ENCODE data around the gene GABARAPL2.

DNA sequence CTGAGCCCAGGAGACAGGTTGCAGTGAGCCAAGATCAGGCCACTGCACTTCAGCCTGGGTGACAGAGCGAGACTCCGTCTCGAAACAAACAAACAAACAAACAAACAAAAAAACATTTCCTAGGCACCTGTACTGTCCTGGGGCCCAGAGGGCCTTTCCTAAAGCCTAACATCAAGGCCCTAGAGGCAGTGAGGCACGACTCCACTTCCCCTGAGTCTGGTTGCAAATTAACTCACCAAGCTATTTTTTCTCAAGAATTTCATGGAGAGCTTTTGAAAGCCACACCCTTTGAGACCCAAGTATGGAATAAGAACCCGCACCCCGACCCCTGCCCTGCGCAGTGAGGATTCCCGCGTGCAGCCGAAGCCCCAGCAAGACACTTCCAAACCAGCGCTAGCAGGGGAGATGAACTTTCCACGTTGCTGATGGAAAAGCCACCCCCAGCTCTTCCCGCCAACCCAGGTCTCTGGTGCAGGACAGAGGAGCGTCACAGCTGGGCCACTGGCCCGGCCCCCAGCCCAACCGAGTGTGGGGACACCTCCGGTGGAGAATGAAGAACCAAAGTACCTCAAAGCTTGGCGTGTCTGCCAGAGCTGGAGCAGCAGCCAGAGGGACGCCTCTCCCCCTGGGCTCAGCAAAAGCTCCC, 31.5 kb upstream of the GABARAPL2 start:
- TF ChIP-seq, protein P1, sequence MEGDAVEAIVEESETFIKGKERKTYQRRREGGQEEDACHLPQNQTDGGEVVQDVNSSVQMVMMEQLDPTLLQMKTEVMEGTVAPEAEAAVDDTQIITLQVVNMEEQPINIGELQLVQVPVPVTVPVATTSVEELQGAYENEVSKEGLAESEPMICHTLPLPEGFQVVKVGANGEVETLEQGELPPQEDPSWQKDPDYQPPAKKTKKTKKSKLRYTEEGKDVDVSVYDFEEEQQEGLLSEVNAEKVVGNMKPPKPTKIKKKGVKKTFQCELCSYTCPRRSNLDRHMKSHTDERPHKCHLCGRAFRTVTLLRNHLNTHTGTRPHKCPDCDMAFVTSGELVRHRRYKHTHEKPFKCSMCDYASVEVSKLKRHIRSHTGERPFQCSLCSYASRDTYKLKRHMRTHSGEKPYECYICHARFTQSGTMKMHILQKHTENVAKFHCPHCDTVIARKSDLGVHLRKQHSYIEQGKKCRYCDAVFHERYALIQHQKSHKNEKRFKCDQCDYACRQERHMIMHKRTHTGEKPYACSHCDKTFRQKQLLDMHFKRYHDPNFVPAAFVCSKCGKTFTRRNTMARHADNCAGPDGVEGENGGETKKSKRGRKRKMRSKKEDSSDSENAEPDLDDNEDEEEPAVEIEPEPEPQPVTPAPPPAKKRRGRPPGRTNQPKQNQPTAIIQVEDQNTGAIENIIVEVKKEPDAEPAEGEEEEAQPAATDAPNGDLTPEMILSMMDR (IDR thresholded peaks at IDR 0.05) = no peak
- no peak for TF ChIP-seq POLR2A (IDR thresholded peaks at IDR 0.05)

Data from ovary (tissue), 3 donors.